Esophagus squamous epithelium (tissue), 5 donors: Measurements from ENCODE around the gene MYO1B. TPM values are rescaled to one million over a fixed set of nuclear protein-coding genes. Genes with fewer than 3 reads are reported as not detected.
"Not testable (repeated sequence)": the region's sequence is repeated elsewhere in the genome, so short reads cannot be mapped to it uniquely, and the experiment has no call there.

Source experiments
- DNase-seq: peaks from one replicate; lab custom pipeline; 2025; lab: John Stamatoyannopoulos, UW
- H3K27ac ChIP-seq, 4 donors: fragments of 200-600 bp; sonication (generic); one replicate each; pipeline ENCODE4 v1.5.1; 2016 to 2019; ENCODE audit warnings: mild to moderate bottlenecking in 1 of 4
- H3K27me3 ChIP-seq, 4 donors: fragments of 200-600 bp; sonication (generic); 1 replicate in 3 of 4; 2 replicates in 1 of 4; pipeline versions ENCODE4 v1.5.1 to v1.6.0; 2017 to 2021; ENCODE audit warnings: antibody characterized with exemption in 1 of 4
- H3K36me3 ChIP-seq, 3 donors: fragments of 200-600 bp; sonication (generic); one replicate each; pipeline ENCODE4 v1.5.1; 2016 to 2019
- H3K4me1 ChIP-seq, 3 donors: fragments of 200-600 bp; sonication (generic); one replicate each; pipeline ENCODE4 v1.5.1; 2017 to 2019
- H3K4me3 ChIP-seq, 4 donors: fragments of 200-600 bp; sonication (generic); 1 replicate in 3 of 4; 2 replicates in 1 of 4; pipeline ENCODE4 v1.5.1; 2016 to 2019; ENCODE audit warnings: mild to moderate bottlenecking in 2 of 4, moderate library complexity in 1 of 4
- H3K9me3 ChIP-seq, 3 donors: fragments of 200-600 bp; sonication (generic); one replicate each; pipeline ENCODE4 v1.5.1; 2016 to 2019
- POLR2A ChIP-seq, 4 donors: fragments of 450-650 bp; IDR thresholded peaks; one replicate each; pipeline ENCODE4 v1.6.1; 2017; ENCODE audit warnings: antibody characterized with exemption in 4 of 4, mild to moderate bottlenecking in 4 of 4, moderate library complexity in 3 of 4
- WGBS, 2 donors: methylation state at CpG; one replicate each; pipeline ENCODE4 v1.1.5; 2018; 5-methylcytosine and 5-hydroxymethylcytosine counted together
- intact Hi-C: fragments of 100-400 bp; cut with DNase I; formaldehyde crosslinking; loops from one replicate; pipeline ENCODE4 v1.15.0; 2022
- total RNA-seq, 4 donors: library from RNA; depleted of rRNA; stranded (reverse); fragments of >200 nt; gene quantifications; one replicate each; pipeline ENCODE4 v1.1.0, GENCODE V29; 2016
- TF ChIP-seq, protein P1 (sequence below), 6 experiments: fragments of 450-650 bp in 4 of 6; fragments of 200-600 bp in 2 of 6; sonication (generic) in 2 of 6; IDR thresholded peaks; one replicate each; pipeline ENCODE4 v1.5.1; 2016 to 2019; ENCODE audit warnings: antibody characterized with exemption in 6 of 6, mild to moderate bottlenecking in 4 of 6, moderate library complexity in 4 of 6
- donor health status: DM: yes; HTN: yes; CAD: no.

The MYO1B gene
- total RNA-seq, 4 donors from 2014 or later, result 24.6 to 152 (median 37.5) TPM

DNA sequence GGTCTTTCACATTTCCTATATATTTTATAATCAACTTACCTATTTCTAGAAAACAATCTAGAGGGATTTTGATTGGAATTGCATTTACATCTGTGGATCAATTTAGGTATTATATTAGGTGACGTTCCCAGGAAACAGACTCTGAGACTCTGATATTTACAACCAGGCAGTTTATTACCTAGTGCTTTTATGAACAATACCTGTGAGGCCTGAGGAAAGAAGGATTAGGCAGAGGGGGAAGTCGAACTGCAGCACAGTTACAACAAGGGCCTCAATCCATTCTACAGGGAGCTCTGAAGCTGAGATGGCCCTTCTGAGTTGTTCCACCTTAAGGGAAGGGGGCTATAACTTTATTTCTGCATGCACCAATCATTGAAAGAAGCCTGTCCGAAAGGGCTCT is 206.9 kb downstream of the MYO1B start:
- Histone ChIP-seq H3K36me3 (no peaks in the 10 kb centered on the region), H3K27me3 (no peaks in the 10 kb centered on the region), H3K4me3 (no peak overlapping the region), H3K27ac (no peak overlapping the region), H3K9me3 (no peaks in the 10 kb centered on the region), H3K4me1 (no peaks in the 10 kb centered on the region)
- 77 to 81% methylated on average over 3 of the region's 3 CpGs for WGBS, 2 donors
- DNase-seq, result no peak
- intact Hi-C loops, result no loop called here
- TF ChIP-seq POLR2A (IDR thresholded peaks at IDR 0.05), result no peak
- TF ChIP-seq, protein P1, sequence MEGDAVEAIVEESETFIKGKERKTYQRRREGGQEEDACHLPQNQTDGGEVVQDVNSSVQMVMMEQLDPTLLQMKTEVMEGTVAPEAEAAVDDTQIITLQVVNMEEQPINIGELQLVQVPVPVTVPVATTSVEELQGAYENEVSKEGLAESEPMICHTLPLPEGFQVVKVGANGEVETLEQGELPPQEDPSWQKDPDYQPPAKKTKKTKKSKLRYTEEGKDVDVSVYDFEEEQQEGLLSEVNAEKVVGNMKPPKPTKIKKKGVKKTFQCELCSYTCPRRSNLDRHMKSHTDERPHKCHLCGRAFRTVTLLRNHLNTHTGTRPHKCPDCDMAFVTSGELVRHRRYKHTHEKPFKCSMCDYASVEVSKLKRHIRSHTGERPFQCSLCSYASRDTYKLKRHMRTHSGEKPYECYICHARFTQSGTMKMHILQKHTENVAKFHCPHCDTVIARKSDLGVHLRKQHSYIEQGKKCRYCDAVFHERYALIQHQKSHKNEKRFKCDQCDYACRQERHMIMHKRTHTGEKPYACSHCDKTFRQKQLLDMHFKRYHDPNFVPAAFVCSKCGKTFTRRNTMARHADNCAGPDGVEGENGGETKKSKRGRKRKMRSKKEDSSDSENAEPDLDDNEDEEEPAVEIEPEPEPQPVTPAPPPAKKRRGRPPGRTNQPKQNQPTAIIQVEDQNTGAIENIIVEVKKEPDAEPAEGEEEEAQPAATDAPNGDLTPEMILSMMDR (IDR thresholded peaks at IDR 0.05), result no peak

DNA sequence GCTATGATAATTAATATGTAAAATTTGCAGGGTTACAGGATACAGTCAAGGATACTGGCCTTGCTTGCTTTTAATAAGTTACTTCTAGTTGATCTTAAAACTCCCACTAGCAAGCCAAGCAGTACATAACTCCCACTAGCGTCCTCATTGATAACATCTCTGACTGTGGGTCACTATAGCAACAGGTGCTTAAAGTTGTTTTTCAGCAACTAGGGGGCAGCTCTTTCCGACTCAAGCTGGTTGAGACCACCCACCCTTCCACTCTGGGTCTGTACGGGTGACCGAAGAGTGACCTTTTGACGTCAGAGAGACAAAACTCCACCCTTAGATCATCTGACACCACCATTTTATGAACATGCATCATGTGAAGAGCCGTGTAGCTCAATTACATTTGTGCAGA is 208.6 kb downstream of the MYO1B start:
- Histone ChIP-seq H3K36me3 (no peaks in the 10 kb centered on the region), H3K9me3 (no peaks in the 10 kb centered on the region), H3K27ac (no peak overlapping the region), H3K4me3 (no peak overlapping the region), H3K27me3 (no peaks in the 10 kb centered on the region), H3K4me1 (no peaks in the 10 kb centered on the region)
- intact Hi-C loops, result no loop called here
- no peak for TF ChIP-seq POLR2A (IDR thresholded peaks at IDR 0.05)
- TF ChIP-seq, protein P1 (IDR thresholded peaks at IDR 0.05), result no peak
- no peak for DNase-seq
- WGBS, 2 donors, result 83 to 84% methylated on average over 5 to 6 of the region's 6 CpGs

DNA sequence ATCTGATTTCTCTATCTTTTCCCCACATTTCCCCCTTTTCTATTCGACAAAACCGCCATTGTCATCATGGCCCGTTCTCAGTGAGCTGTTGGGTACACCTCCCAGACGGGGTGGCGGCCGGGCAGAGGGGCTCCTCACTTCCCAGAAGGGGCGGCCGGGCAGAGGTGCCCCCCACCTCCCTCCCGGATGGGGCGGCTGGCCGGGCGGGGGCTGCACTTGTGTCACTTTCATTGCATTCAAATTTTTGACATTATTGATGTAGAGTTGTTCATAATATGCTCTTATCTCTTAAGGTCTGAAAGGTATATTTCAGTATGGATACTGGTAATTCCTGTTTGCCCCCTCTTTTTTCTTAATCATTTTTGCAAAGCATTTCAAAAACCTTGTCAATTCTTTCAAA is 211.3 kb downstream of the MYO1B start:
- H3K4me1 ChIP-seq, H3K9me3 ChIP-seq, intact Hi-C loops, H3K27me3 ChIP-seq, DNase-seq, H3K27ac ChIP-seq, H3K4me3 ChIP-seq, H3K36me3 ChIP-seq: not testable (repeated sequence)
- WGBS, 2 donors, result 85 to 100% methylated on average over 5 to 9 of the region's 12 CpGs

DNA sequence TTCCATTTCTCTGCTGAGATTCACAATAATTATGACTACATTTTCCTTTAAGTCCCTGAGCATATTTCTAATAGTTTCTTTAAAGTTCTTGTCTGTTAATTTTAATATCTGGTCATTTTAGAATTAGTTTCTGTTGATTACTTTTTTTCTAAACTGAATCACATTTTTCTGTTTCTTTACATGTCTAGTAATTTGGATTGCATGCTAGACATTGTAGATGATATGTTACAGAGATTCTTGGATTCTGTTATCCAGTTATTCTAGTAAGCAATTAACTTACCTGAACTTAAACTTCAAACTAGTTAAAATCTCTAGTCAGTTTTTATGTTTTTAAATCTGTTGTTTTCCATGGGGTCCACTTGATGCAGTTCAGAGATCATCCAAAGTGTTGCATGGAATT is 214.0 kb downstream of the MYO1B start:
- Histone ChIP-seq H3K27ac (no peak overlapping the region), H3K4me1 (no peaks in the 10 kb centered on the region), H3K4me3 (no peak overlapping the region), H3K9me3 (no peaks in the 10 kb centered on the region), H3K27me3 (no peaks in the 10 kb centered on the region), H3K36me3 (no peaks in the 10 kb centered on the region)
- DNase-seq, result no peak
- TF ChIP-seq, protein P1 (IDR thresholded peaks at IDR 0.05), result no peak
- TF ChIP-seq POLR2A (IDR thresholded peaks at IDR 0.05), result no peak
- intact Hi-C loops, result no loop called here

DNA sequence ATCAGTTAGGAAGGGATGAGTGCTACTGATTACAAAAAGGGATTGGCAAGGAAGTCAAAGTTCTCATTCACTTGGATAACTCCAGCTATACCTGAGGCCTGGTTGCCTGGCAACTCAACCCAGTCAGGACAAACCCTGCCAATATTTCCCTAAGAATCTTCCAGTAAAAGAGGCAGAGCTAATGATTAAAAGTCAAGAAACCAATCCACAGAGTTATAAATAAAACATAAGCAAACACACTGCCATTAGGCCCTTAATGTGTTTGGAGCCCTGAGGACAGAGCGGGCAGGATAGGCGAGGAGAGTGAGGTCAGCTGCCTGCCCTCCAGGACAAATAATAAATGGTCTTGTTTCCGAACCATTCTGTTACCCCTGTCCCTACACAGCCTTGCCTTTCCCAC is 217.2 kb downstream of the MYO1B start:
- no peaks in the 10 kb centered on the region for H3K36me3 ChIP-seq
- H3K27ac ChIP-seq, result no peak overlapping the region
- TF ChIP-seq, protein P1 (IDR thresholded peaks at IDR 0.05), result no peak
- TF ChIP-seq POLR2A (IDR thresholded peaks at IDR 0.05), result no peak
- intact Hi-C loops, result no loop called here
- DNase-seq, result no peak
- H3K9me3 ChIP-seq, result no peaks in the 10 kb centered on the region
- no peaks in the 10 kb centered on the region for H3K4me1 ChIP-seq
- H3K4me3 ChIP-seq, result no peak overlapping the region
- H3K27me3 ChIP-seq, result no peaks in the 10 kb centered on the region
- 76 to 80% methylated on average over 3 of the region's 3 CpGs for WGBS, 2 donors

DNA sequence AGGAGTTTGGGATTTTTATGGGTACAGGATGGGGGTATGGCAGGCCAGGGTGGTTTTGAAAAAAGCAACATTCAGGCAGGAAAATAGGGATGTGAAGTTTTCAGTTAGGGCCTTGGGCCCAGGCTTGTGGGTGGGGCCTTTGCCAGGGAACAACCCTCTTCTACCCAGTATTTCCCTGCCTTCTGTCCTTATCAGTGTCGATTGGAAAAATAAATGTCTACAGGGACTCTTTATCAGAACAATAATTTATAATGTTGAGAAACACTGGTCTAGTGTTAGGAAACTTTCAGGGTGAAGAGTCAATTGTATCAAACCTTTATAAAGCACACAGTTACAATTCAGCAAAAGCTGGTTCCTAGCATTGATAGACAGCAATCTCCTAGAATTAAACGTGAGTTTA is 218.6 kb downstream of the MYO1B start:
- no peaks in the 10 kb centered on the region for H3K36me3 ChIP-seq
- H3K27ac ChIP-seq, result no peak overlapping the region

More for the DNA sequence above, 218.6 kb downstream of the MYO1B start:
- no peaks in the 10 kb centered on the region for H3K4me1 ChIP-seq
- no peaks in the 10 kb centered on the region for H3K27me3 ChIP-seq
- no peak for DNase-seq
- 78 to 83% methylated on average over 2 of the region's 2 CpGs for WGBS, 2 donors
- no peaks in the 10 kb centered on the region for H3K9me3 ChIP-seq
- TF ChIP-seq, protein P1 (IDR thresholded peaks at IDR 0.05), result no peak
- H3K4me3 ChIP-seq, result no peak overlapping the region
- intact Hi-C loops, result no loop called here
